IMR-90 (cell line): Measurements from ENCODE around the gene ZNF484. TPM values are rescaled to one million over a fixed set of nuclear protein-coding genes. Genes with fewer than 3 reads are reported as not detected.
A peak's percentile ranks its signal among the peaks of the same experiment; 100 is the strongest.

Experiments
- ATAC-seq: fragments of 200-7000 bp; cut with Tn5 transposase; 2 replicates; pipeline ENCODE4 v1.9.1; 2020; ENCODE audit warnings: low read depth, mild to moderate bottlenecking, moderate library complexity
- BruUV-seq: library from RNA; stranded (reverse); fragments of 400-500 nt; replicated peaks from 2 replicates; lab custom pipeline; 2021; lab: Mats Ljungman, UMichigan
- CTCF ChIA-PET: fragments of 300-600 bp; formaldehyde crosslinking; extraction: SDS; loops from one replicate; lab custom pipeline; 2021; ENCODE audit warnings: antibody characterized with exemption; lab: Yijun Ruan, JAX
- POLR2A ChIA-PET: fragments of 300-600 bp; sonication (Branson Sonifier 250); formaldehyde crosslinking; loops from one replicate; lab custom pipeline; 2022; ENCODE audit warnings: antibody characterized with exemption; ENCODE audit not compliant: unreplicated experiment; lab: Charles Lee
- DNase-seq: peaks from one replicate; pipeline ENCODE4 v3.0.0; 2013
- H2AFZ ChIP-seq: replicated peaks from 2 replicates; pipeline ENCODE3; 2013; ENCODE audit warnings: low read length, mild to moderate bottlenecking; ENCODE audit not compliant: poor library complexity
- H2AK5ac ChIP-seq: 2 replicates; pipeline ENCODE4 v1.6.1; 2013; ENCODE audit warnings: low read depth, low read length, inconsistent platforms
- H2AK9ac ChIP-seq: replicated peaks from 2 replicates; pipeline ENCODE3; 2013; ENCODE audit warnings: mild to moderate bottlenecking, low read depth, low read length, moderate library complexity; ENCODE audit not compliant: poor library complexity
- H2BK120ac ChIP-seq: 2 replicates; pipeline ENCODE4 v1.6.1; 2013; ENCODE audit warnings: low read depth, low read length, inconsistent platforms
- H2BK15ac ChIP-seq: 3 replicates; pipeline ENCODE4 v1.6.1; 2013; ENCODE audit warnings: low read depth, low read length, inconsistent platforms
- H2BK20ac ChIP-seq: 2 replicates; pipeline ENCODE4 v1.6.1; 2013; ENCODE audit warnings: low read depth, mild to moderate bottlenecking, inconsistent platforms, low read length, moderate library complexity
- H2BK5ac ChIP-seq: 2 replicates; pipeline ENCODE4 v1.6.1; 2013; ENCODE audit warnings: mild to moderate bottlenecking, low read depth, low read length, inconsistent platforms; ENCODE audit not compliant: poor library complexity, severe bottlenecking
- H3K14ac ChIP-seq: replicated peaks from 2 replicates; pipeline ENCODE4 v1.6.1; 2013; ENCODE audit warnings: low read depth, low read length, inconsistent platforms
- H3K18ac ChIP-seq: 2 replicates; pipeline ENCODE4 v1.6.1; 2013; ENCODE audit warnings: low read depth, low read length, control low read depth
- H3K23ac ChIP-seq: 2 replicates; pipeline ENCODE4 v1.6.1; 2013; ENCODE audit warnings: low read depth, low read length, inconsistent platforms
- H3K27ac ChIP-seq: 2 replicates; pipeline ENCODE4 v1.5.1; 2013; ENCODE audit warnings: mild to moderate bottlenecking, control low read depth, low read length; ENCODE audit not compliant: insufficient read depth
- H3K27me3 ChIP-seq: 2 replicates; pipeline ENCODE4 v1.6.1; 2013; ENCODE audit warnings: low read length; ENCODE audit not compliant: control insufficient read depth, insufficient read depth
- H3K36me3 ChIP-seq: 2 replicates; pipeline ENCODE4 v1.6.1; 2013; ENCODE audit warnings: low read length, mixed read lengths; ENCODE audit not compliant: control insufficient read depth, insufficient read depth
- H3K4ac ChIP-seq: 2 replicates; pipeline ENCODE4 v1.6.1; 2013; ENCODE audit warnings: low read depth, low read length, inconsistent platforms
- H3K4me1 ChIP-seq: 2 replicates; pipeline ENCODE4 v1.6.1; 2013; ENCODE audit warnings: low read length, mixed read lengths; ENCODE audit not compliant: control insufficient read depth, insufficient read depth
- H3K4me2 ChIP-seq: 2 replicates; pipeline ENCODE4 v1.6.1; 2013; ENCODE audit warnings: low read depth, mild to moderate bottlenecking, control low read depth, low read length, moderate library complexity
- H3K4me3 ChIP-seq: 2 replicates; pipeline ENCODE4 v1.5.1; 2013; ENCODE audit warnings: low read depth, mild to moderate bottlenecking, control low read depth, low read length, moderate library complexity; ENCODE audit not compliant: insufficient read depth
- H3K56ac ChIP-seq: 2 replicates; pipeline ENCODE4 v1.6.1; 2013; ENCODE audit warnings: low read length, inconsistent platforms; ENCODE audit not compliant: insufficient read depth; ENCODE audit errors: extremely low read depth
- H3K79me1 ChIP-seq, 2 experiments: 2 replicates each; pipeline ENCODE4 v1.6.1; 2013; ENCODE audit warnings: low read length in 2 of 2, inconsistent platforms in 1 of 2, low read depth in 1 of 2
- H3K9ac ChIP-seq: 2 replicates; pipeline ENCODE4 v1.6.1; 2013; ENCODE audit warnings: low read depth, low read length, control low read depth
- H3K9me1 ChIP-seq: 2 replicates; pipeline ENCODE4 v1.6.1; 2013; ENCODE audit warnings: low read length, inconsistent platforms; ENCODE audit not compliant: insufficient read depth
- H3K9me3 ChIP-seq: 2 replicates; pipeline ENCODE4 v1.6.1; 2013; ENCODE audit warnings: low read length; ENCODE audit not compliant: control insufficient read depth, insufficient read depth
- H4K20me1 ChIP-seq: 2 replicates; pipeline ENCODE4 v1.6.1; 2013; ENCODE audit warnings: low read length, inconsistent platforms; ENCODE audit not compliant: insufficient read depth
- H4K5ac ChIP-seq: 2 replicates; pipeline ENCODE4 v1.6.1; 2013; ENCODE audit warnings: mild to moderate bottlenecking, low read depth, low read length, control low read depth
- H4K8ac ChIP-seq, 2 experiments: 2 replicates each; pipeline ENCODE4 v1.6.1; 2013; ENCODE audit warnings: low read depth in 2 of 2, low read length in 2 of 2, control low read depth in 1 of 2, inconsistent platforms in 1 of 2
- H4K91ac ChIP-seq: 2 replicates; pipeline ENCODE4 v1.6.1; 2013; ENCODE audit warnings: low read depth, low read length, inconsistent platforms; ENCODE audit not compliant: insufficient read depth
- BHLHE40 ChIP-seq: fragments of 150-350 bp; IDR thresholded peaks from 2 replicates; pipeline ENCODE4 v1.6.1; 2016; ENCODE audit warnings: mild to moderate bottlenecking, low read depth, low read length
- CEBPB ChIP-seq: IDR thresholded peaks from 2 replicates; pipeline ENCODE4 v1.6.1; 2012; ENCODE audit warnings: low read depth, low read length, improper control_type of control experiment
- FOS ChIP-seq: fragments of 150-350 bp; IDR thresholded peaks from 2 replicates; pipeline ENCODE4 v1.6.1; 2016; ENCODE audit warnings: low read depth, low read length
- MAZ ChIP-seq: IDR thresholded peaks from 2 replicates; pipeline ENCODE4 v1.6.1; 2012; ENCODE audit warnings: low read depth, mild to moderate bottlenecking, low read length, improper control_type of control experiment, moderate library complexity, borderline replicate concordance
- MXI1 ChIP-seq: IDR thresholded peaks from 2 replicates; pipeline ENCODE4 v1.6.1; 2012; ENCODE audit warnings: low read depth, mild to moderate bottlenecking, low read length, moderate library complexity, borderline replicate concordance
- POLR2A ChIP-seq: IDR thresholded peaks from 2 replicates; pipeline ENCODE4 v1.6.1; 2012; ENCODE audit warnings: mild to moderate bottlenecking, low read depth, low read length
- RAD21 ChIP-seq: IDR thresholded peaks from 2 replicates; pipeline ENCODE4 v1.6.1; 2012; ENCODE audit warnings: low read length, improper control_type of control experiment
- RCOR1 ChIP-seq: IDR thresholded peaks from 2 replicates; pipeline ENCODE4 v1.6.1; 2012; ENCODE audit warnings: mild to moderate bottlenecking, low read length, improper control_type of control experiment; ENCODE audit not compliant: insufficient replicate concordance
- RFX5 ChIP-seq: IDR thresholded peaks from 2 replicates; pipeline ENCODE4 v1.8.0; 2012; ENCODE audit warnings: low read depth, mild to moderate bottlenecking, low read length, moderate library complexity
- WGBS, 2 experiments: methylation state at CpG; one replicate each; pipeline versions ENCODE4 v1.1.5 to v1.1.7; 2013; ENCODE audit warnings: missing lambda C conversion rate in 2 of 2; ENCODE audit not compliant: insufficient read length in 1 of 2; ENCODE audit errors: extremely low coverage in 2 of 2; 5-methylcytosine and 5-hydroxymethylcytosine counted together
- dilution Hi-C: fragments of 300-500 bp; cut with HindIII; formaldehyde crosslinking; loops from one replicate; pipeline ENCODE4 v1.14.3; 2018; ENCODE audit warnings: low sequenced_read_pairs; ENCODE audit not compliant: unreplicated experiment
- in situ Hi-C: fragments of 300-500 bp; cut with MboI; formaldehyde crosslinking; loops from 3 replicates; pipeline ENCODE4 v1.14.3; 2019; ENCODE audit warnings: low sequenced_read_pairs, inconsistent platforms, mixed read lengths
- intact Hi-C: fragments of 100-400 bp; cut with micrococcal nuclease; formaldehyde crosslinking; loops from 2 replicates; pipeline ENCODE4 v1.10.0; 2022
- polyA plus RNA-seq, 3 experiments: library from polyadenylated mRNA; depleted of rRNA; stranded (reverse); fragments of >200 nt; gene quantifications; 2 replicates each; pipeline ENCODE4 v1.2.3, GENCODE V29; 2012; ENCODE audit warnings: low replicate concordance in 1 of 3
- total RNA-seq: library from RNA; depleted of rRNA; stranded (reverse); fragments of >200 nt; gene quantifications from 2 replicates; pipeline ENCODE4 v1.2.3, GENCODE V29; 2012
- TF ChIP-seq, protein P1 (sequence below): conservative IDR thresholded peaks from 2 replicates; pipeline ENCODE4 v1.5.1; 2012; ENCODE audit warnings: mild to moderate bottlenecking, low read depth, low read length, improper control_type of control experiment
- TF ChIP-seq, protein P2 (sequence below): fragments of 150-350 bp; IDR thresholded peaks from 2 replicates; pipeline ENCODE4 v1.6.1; 2017; ENCODE audit warnings: mild to moderate bottlenecking, antibody characterized with exemption, low read length, low read depth

The ZNF484 gene
- total and polyA plus RNA-seq, 2 of the 4 experiments (the other 2 are of a cell fraction), result 1.4 to 11.8 TPM

DNA sequence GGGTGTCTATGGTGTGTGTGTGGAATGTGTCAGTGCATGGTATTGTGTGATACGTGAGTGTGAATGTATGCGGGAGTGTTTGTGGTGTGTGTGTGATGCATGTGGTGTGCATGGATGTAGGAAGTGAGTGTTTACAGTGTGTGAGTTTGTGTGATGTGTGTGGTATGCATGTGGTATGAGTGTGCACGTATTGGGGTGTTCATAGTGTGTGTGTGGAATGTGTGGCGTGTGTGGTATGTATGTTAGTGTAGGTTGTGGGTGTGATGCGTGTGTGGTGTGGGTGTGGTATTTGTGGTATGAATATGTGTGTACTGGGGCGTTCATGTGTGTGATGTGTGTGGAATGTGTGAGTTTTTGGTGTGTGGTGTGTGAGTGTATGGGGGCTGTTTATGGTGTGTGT lies 73.1 kb downstream of the ZNF484 start:
- Histone ChIP-seq H3K56ac (no peak overlapping the region), H2BK120ac (no peak overlapping the region), H3K9me3 (no peaks in the 10 kb centered on the region; the same call in 1 of the 2 replicates), H3K4me1 (peaks cover 1% of the 10 kb centered on the region; the same call in 1 of the 2 replicates), H3K18ac (no peak overlapping the region), H4K5ac (no peak overlapping the region), H4K91ac (no peak overlapping the region), H3K27ac (no peak overlapping the region), H2BK15ac (no peak overlapping the region), H3K9ac (no peak overlapping the region), H3K14ac (no peak overlapping the region), H3K79me1 (no peaks in the 10 kb centered on the region), H2BK20ac (no peak overlapping the region), H2BK5ac (peak overlapping the region; percentile 83), H2AK5ac (no peak overlapping the region), H2AFZ (no peak overlapping the region), H4K8ac (no peak overlapping the region), H3K27me3 (peaks cover 55% of the 10 kb centered on the region), H3K4me2 (no peak overlapping the region), H2AK9ac (no peak overlapping the region), H3K23ac (no peak overlapping the region), H3K4ac (no peak overlapping the region), H4K20me1 (no peaks in the 10 kb centered on the region), H3K4me3 (no peak overlapping the region), H3K36me3 (no peaks in the 10 kb centered on the region), H3K9me1 (0 out of 2 replicates have a peak, but pooled peaks cover 10% of the 10 kb centered on the region)
- intact Hi-C loops, result no loop called here
- BruUV-seq, result no TSS peak
- no peak for ATAC-seq
- in situ Hi-C loops, result no loop called here
- no peak for DNase-seq
- WGBS, 2 experiments, result 70% methylated on average over 5 of the region's 6 CpGs; no CpG with 5 or more reads in 1 of the 2 experiments
- POLR2A ChIA-PET, result no interaction called here
- TF ChIP-seq RFX5, result no peak
- no peak for TF ChIP-seq FOS
- no peak for TF ChIP-seq MAZ
- no peak for TF ChIP-seq MXI1
- TF ChIP-seq POLR2A, result no peak
- no peak for TF ChIP-seq RAD21
- TF ChIP-seq, protein P1, sequence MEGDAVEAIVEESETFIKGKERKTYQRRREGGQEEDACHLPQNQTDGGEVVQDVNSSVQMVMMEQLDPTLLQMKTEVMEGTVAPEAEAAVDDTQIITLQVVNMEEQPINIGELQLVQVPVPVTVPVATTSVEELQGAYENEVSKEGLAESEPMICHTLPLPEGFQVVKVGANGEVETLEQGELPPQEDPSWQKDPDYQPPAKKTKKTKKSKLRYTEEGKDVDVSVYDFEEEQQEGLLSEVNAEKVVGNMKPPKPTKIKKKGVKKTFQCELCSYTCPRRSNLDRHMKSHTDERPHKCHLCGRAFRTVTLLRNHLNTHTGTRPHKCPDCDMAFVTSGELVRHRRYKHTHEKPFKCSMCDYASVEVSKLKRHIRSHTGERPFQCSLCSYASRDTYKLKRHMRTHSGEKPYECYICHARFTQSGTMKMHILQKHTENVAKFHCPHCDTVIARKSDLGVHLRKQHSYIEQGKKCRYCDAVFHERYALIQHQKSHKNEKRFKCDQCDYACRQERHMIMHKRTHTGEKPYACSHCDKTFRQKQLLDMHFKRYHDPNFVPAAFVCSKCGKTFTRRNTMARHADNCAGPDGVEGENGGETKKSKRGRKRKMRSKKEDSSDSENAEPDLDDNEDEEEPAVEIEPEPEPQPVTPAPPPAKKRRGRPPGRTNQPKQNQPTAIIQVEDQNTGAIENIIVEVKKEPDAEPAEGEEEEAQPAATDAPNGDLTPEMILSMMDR, result no peak
- no peak for TF ChIP-seq BHLHE40
- TF ChIP-seq RCOR1, result no peak
- TF ChIP-seq CEBPB, result no peak
- TF ChIP-seq, protein P2, sequence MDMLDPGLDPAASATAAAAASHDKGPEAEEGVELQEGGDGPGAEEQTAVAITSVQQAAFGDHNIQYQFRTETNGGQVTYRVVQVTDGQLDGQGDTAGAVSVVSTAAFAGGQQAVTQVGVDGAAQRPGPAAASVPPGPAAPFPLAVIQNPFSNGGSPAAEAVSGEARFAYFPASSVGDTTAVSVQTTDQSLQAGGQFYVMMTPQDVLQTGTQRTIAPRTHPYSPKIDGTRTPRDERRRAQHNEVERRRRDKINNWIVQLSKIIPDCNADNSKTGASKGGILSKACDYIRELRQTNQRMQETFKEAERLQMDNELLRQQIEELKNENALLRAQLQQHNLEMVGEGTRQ, result no peak
- CTCF ChIA-PET, result no interaction called here
- dilution Hi-C loops, result no loop called here
